Measurements from ENCODE around the gene FAM32A. TPM values are rescaled to one million over a fixed set of nuclear protein-coding genes. Genes with fewer than 3 reads are reported as not detected.

FAM32A gene
- total and polyA plus RNA-seq, 7 donors, result 26.3 to 133 (median 44.2) TPM

DNA sequence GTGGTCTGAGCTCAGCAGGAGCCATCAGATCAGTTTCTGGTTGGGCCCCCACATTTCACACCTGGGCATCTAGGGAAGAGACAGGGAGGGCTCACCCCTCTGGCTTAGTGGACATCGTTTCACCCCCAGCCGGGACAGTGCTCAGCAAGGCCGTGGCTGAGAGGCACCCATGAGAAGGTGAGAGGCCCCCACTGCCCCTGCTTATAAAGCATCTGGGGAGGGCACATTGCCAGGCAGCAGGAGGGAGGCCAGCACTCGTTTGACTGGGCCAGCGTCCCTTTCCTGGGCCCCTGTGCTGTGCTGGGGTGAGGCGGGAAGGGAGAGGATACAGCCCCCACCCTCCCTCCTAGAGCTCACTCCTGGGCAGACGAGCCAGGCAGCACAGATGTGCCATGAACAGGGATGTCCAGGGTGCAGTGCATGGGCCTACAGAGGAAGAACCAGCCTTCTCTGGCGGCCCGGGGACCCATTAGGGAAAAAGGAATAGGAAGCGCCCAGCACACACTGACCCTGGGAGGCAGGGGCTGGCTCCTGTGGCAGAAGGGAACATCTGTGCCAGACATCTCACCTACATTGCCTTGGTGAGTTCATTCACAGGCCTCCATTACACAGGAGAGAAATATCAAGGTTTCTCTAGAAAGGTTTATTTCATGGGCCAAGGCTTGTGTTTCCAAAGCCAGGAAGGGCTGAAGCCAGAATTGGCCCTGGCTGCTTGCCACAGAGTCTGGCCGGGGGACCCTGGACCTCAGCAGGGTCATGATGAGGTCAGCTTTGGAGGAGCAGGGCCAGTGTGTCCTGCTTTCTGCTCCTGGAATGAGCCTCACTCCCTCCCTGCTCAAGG, 20.2 kb downstream of the FAM32A start:
- TF ChIP-seq, protein P1, sequence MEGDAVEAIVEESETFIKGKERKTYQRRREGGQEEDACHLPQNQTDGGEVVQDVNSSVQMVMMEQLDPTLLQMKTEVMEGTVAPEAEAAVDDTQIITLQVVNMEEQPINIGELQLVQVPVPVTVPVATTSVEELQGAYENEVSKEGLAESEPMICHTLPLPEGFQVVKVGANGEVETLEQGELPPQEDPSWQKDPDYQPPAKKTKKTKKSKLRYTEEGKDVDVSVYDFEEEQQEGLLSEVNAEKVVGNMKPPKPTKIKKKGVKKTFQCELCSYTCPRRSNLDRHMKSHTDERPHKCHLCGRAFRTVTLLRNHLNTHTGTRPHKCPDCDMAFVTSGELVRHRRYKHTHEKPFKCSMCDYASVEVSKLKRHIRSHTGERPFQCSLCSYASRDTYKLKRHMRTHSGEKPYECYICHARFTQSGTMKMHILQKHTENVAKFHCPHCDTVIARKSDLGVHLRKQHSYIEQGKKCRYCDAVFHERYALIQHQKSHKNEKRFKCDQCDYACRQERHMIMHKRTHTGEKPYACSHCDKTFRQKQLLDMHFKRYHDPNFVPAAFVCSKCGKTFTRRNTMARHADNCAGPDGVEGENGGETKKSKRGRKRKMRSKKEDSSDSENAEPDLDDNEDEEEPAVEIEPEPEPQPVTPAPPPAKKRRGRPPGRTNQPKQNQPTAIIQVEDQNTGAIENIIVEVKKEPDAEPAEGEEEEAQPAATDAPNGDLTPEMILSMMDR (IDR thresholded peaks at IDR 0.05), result no peak
- intact Hi-C loops (cut with DNase I), result no loop called here
- peaks cover 6 to 81% of the 10 kb centered on the region in 2 donors for H3K36me3 ChIP-seq (ENCODE audit: insufficient read depth in 1 of 2, low read depth in 1 of 2)
- H3K4me3 ChIP-seq, result no peak overlapping the region
- DNase-seq (peak in 1 of 2 donors; percentile 13), ATAC-seq (no peak)
- H3K27ac ChIP-seq, result no peak overlapping the region
- no peaks in the 10 kb centered on the region for H3K9me3 ChIP-seq
- H3K4me1 ChIP-seq, result peaks cover 6% of the 10 kb centered on the region
- H3K27me3 ChIP-seq (ENCODE audit: insufficient read depth in 3 of 3, low read length in 2 of 3), result no peaks in the 10 kb centered on the region
- WGBS, 3 donors, result 58 to 76% (median 67%) methylated on average over 9 to 11 of the region's 11 CpGs

DNA sequence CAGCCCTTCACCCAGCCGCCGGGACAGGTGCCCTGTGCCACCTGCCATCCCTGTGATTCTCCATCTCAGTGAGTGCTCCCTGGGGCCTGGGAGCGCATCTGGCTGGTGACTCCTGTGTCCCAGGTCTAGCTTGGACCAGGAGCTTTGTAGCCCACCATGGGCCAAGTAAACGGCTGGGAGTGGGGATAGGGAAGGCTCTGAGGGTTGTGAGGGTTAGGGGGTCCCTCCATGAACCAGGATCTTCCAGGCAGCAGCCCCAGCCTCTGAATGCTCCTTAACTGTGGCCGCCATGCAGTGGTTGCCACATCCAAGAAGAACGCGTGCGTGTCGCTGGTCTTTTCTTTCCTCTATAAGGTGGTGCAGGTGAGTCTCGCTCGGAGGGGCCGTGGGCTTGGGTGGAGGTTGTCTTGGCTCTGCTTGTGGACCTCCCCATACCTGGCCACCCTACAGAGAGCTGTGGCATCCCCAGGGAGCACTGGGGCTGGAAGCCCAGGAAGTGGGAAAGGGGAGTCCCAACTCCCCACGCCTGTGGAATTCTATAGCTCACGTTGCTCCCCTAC, 20.9 kb downstream of the FAM32A start:
- intact Hi-C loops (cut with DNase I), result no loop called here
- DNase-seq (peak in 1 of 2 donors; percentile 41), ATAC-seq (no peak)
- 81 to 82% (median 81%) methylated on average over 14 of the region's 14 CpGs for WGBS, 3 donors
- peaks cover 6 to 83% of the 10 kb centered on the region in 2 donors for H3K36me3 ChIP-seq (ENCODE audit: insufficient read depth in 1 of 2, low read depth in 1 of 2)
- no peaks in the 10 kb centered on the region for H3K9me3 ChIP-seq
- TF ChIP-seq, protein P1 (IDR thresholded peaks at IDR 0.05), result no peak
- no peak overlapping the region for H3K27ac ChIP-seq
- H3K27me3 ChIP-seq (ENCODE audit: insufficient read depth in 3 of 3, low read length in 2 of 3), result no peaks in the 10 kb centered on the region
- H3K4me3 ChIP-seq, result no peak overlapping the region
- H3K4me1 ChIP-seq, result peaks cover 6% of the 10 kb centered on the region

DNA sequence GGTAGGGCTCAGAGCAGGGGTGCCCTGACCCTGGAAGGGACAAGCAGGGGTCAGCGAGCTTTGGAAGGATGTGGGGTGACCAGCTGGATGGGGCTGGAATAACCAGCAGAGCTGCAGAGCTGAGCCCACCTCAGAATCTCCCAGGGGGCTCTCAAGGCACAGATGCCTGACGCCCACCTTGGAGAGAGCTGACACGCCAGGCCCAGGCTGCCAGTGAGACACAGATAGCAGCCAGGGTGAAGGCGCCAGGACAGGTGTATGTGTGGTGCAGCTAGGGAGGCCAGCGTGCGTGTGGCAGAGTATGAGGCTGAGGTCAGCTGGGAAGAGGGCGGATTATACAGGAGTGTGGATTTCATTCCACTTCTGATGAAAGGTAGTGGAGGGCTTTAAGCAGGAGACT, 21.4 kb downstream of the FAM32A start:
- TF ChIP-seq, protein P1 (IDR thresholded peaks at IDR 0.05), result no peak
- H3K27me3 ChIP-seq (ENCODE audit: insufficient read depth in 3 of 3, low read length in 2 of 3), result no peaks in the 10 kb centered on the region
- DNase-seq, result no peak
- ATAC-seq, result no peak
- H3K4me3 ChIP-seq, result no peak overlapping the region
- WGBS, 3 donors, result 87 to 93% (median 90%) methylated on average over 7 of the region's 7 CpGs
- intact Hi-C loops (cut with DNase I), result no loop called here
- H3K9me3 ChIP-seq, result no peaks in the 10 kb centered on the region
- H3K36me3 ChIP-seq (ENCODE audit: insufficient read depth in 1 of 2, low read depth in 1 of 2), result peaks cover 6 to 88% of the 10 kb centered on the region in 2 donors
- peaks cover 6% of the 10 kb centered on the region for H3K4me1 ChIP-seq
- H3K27ac ChIP-seq, result no peak overlapping the region

DNA sequence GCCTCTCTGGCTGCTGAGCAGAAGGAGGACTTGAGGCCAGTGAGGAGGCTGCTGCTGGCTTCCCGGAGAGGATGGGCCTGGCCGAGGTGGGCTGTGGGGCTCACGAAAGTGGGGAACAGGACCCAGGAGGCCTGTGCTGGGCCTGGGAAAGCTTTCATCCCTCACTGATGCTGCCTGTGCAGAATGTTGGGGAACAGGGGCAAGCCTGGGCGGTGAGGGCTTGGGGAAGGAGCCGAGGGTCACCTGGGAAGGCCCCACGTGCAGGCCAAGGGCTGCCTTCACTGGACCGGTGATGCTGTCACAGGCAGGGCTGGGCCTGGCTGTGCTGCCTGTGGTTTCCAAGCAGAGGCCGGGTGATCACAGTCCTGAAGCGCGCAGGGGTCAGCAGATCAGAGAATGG, 21.9 kb downstream of the FAM32A start:
- no peak for ATAC-seq
- WGBS, 3 donors, result 87 to 93% (median 91%) methylated on average over 10 of the region's 10 CpGs
- DNase-seq, result no peak
- no peak overlapping the region for H3K4me3 ChIP-seq
- no peak overlapping the region for H3K27ac ChIP-seq
- peaks cover 6% of the 10 kb centered on the region for H3K4me1 ChIP-seq
- peaks cover 6 to 88% of the 10 kb centered on the region in 2 donors for H3K36me3 ChIP-seq (ENCODE audit: insufficient read depth in 1 of 2, low read depth in 1 of 2)
- TF ChIP-seq, protein P1 (IDR thresholded peaks at IDR 0.05), result no peak
- H3K27me3 ChIP-seq (ENCODE audit: insufficient read depth in 3 of 3, low read length in 2 of 3), result no peaks in the 10 kb centered on the region
- intact Hi-C loops (cut with DNase I), result no loop called here
- no peaks in the 10 kb centered on the region for H3K9me3 ChIP-seq
